RWPE1 (cell line): Measurements from ENCODE around the gene IFIT1B.
"Not testable (repeated sequence)": the region's sequence is repeated elsewhere in the genome, so short reads cannot be mapped to it uniquely, and the experiment has no call there.

Experiments used
- CTCF ChIA-PET: fragments of 350-600 bp; sonication (Branson Sonifier 250); formaldehyde crosslinking; extraction: SDS; loops from one replicate; lab custom pipeline; 2021; lab: Yijun Ruan, JAX
- POLR2A ChIA-PET: fragments of 400-600 bp; formaldehyde crosslinking; extraction: SDS; loops from one replicate; lab custom pipeline; 2020; ENCODE audit warnings: antibody characterized with exemption; ENCODE audit not compliant: low non-redundant PET; lab: Yijun Ruan, JAX
- DNase-seq: peaks from one replicate; pipeline ENCODE4 v3.0.0; 2012; ENCODE audit warnings: low spot score
- H3K27ac ChIP-seq: fragments of 450-650 bp; 2 replicates; pipeline ENCODE4 v1.5.1; 2017
- CTCF ChIP-seq: fragments of 450-650 bp; conservative IDR thresholded peaks from 2 replicates; pipeline ENCODE4 v1.5.1; 2017; ENCODE audit warnings: low read depth, mild to moderate bottlenecking

IFIT1B gene

GRCh38 chr10:89410551-89410950, 32.7 kb downstream of the IFIT1B start:
- DNase-seq, CTCF ChIA-PET, POLR2A ChIA-PET, H3K27ac ChIP-seq: not testable (repeated sequence)

- POLR2A ChIA-PET, H3K27ac ChIP-seq, DNase-seq, CTCF ChIA-PET: not testable (repeated sequence)
Observed at GRCh38 chr10:89411135-89411534, 33.3 kb downstream of the IFIT1B start.

- DNase-seq, H3K27ac ChIP-seq, POLR2A ChIA-PET: not testable (repeated sequence)
- CTCF ChIA-PET: interaction anchor here (0.6 to 0.7 kb wide), 2 partner anchors 136 to 690 kb away, joined by 3 read pairs; no protein-coding TSS in a partner anchor
Observed at GRCh38 chr10:89412276-89412675, 34.4 kb downstream of the IFIT1B start.

GRCh38 chr10:89413398-89413912, 35.6 kb downstream of the IFIT1B start:
- POLR2A ChIA-PET: no interaction called here
- CTCF ChIA-PET: interaction anchor here (0.6 to 1.0 kb wide), 3 partner anchors 141 to 384 kb away, joined by 3 to 6 read pairs (median 5); no protein-coding TSS in a partner anchor
- no peak overlapping the region for H3K27ac ChIP-seq
- no peak for TF ChIP-seq CTCF
- no peak for DNase-seq

GRCh38 chr10:89414146-89414878, 36.5 kb downstream of the IFIT1B start, which contains the start of gene IFIT5:
IFIT5 (plus strand) TSS chr10:89414568; CDS start chr10:89414799, 231 bp downstream.
- peak within 1 kb of the TSS; percentile 88 for H3K27ac ChIP-seq
- no peak for TF ChIP-seq CTCF
- ChIA-PET CTCF (interaction anchor here (0.6 to 1.0 kb wide), 5 partner anchors 98 to 1789 kb away, joined by 3 to 6 read pairs (median 4); no protein-coding TSS in a partner anchor), POLR2A (interaction anchor here (0.7 to 1.2 kb wide), 3 partner anchors 16 to 195 kb away, joined by 3 read pairs; partner anchors contain the start of gene LIPA)
- DNase-seq: peak; percentile 77

- no peak for TF ChIP-seq CTCF
- ChIA-PET CTCF (interaction anchor here (0.6 to 1.5 kb wide), 4 partner anchors 61 to 480 kb away, joined by 3 to 5 read pairs (median 4); no protein-coding TSS in a partner anchor), POLR2A (interaction anchor here (0.7 to 1.2 kb wide), 3 partner anchors 17 to 196 kb away, joined by 3 read pairs; partner anchors contain the start of gene LIPA)
- H3K27ac ChIP-seq: peak overlapping the region; percentile 88
- peak; percentile 49 for DNase-seq
Observed at GRCh38 chr10:89414879-89415821, 37.3 kb downstream of the IFIT1B start.

- POLR2A ChIA-PET: no interaction called here
- CTCF ChIA-PET: interaction anchor here (1.5 kb wide), 1 partner anchor 482 kb away, joined by 5 read pairs; no protein-coding TSS in a partner anchor
- H3K27ac ChIP-seq: no peak overlapping the region
- TF ChIP-seq CTCF: no peak
- no peak for DNase-seq
Observed at GRCh38 chr10:89416465-89416864, 38.6 kb downstream of the IFIT1B start.
